SK-N-MC (cell line): ENCODE results near the gene MPP7.

ENCODE experiments used
- DNase-seq: peaks from one replicate; pipeline ENCODE4 v3.0.0-alpha.2; 2011; ENCODE audit warnings: low read depth, low spot score
- H3K27ac ChIP-seq: fragments of 200-600 bp; sonication (generic); 2 replicates; pipeline ENCODE4 v1.5.1; 2016; ENCODE audit warnings: mixed run types
- H3K36me3 ChIP-seq: fragments of 200-600 bp; sonication (generic); 2 replicates; pipeline ENCODE4 v1.6.1; 2017; ENCODE audit warnings: antibody characterized with exemption, low read length, mixed read lengths; ENCODE audit not compliant: insufficient read depth
- H3K4me3 ChIP-seq: fragments of 200-600 bp; sonication (generic); 2 replicates; pipeline ENCODE4 v1.5.1; 2016
- H3K9ac ChIP-seq: fragments of 200-600 bp; sonication (generic); 2 replicates; pipeline ENCODE4 v1.8.0; 2017; ENCODE audit warnings: mixed run types, mixed read lengths; ENCODE audit not compliant: insufficient read length
- H3K9me3 ChIP-seq: fragments of 200-600 bp; sonication (generic); 2 replicates; pipeline ENCODE4 v1.6.1; 2017; ENCODE audit warnings: low read depth, mild to moderate bottlenecking, antibody characterized with exemption, low read length, moderate library complexity, mixed read lengths
- EZH2 ChIP-seq: fragments of 200-600 bp; sonication (generic); IDR thresholded peaks from one replicate; pipeline ENCODE4 v1.6.1; 2017; ENCODE audit warnings: antibody characterized with exemption
- FOXP2 ChIP-seq: optimal IDR thresholded peaks from 2 replicates; pipeline ENCODE3; 2011; ENCODE audit warnings: mild to moderate bottlenecking, moderate library complexity; ENCODE audit not compliant: insufficient read depth; ENCODE audit errors: extremely low read length, control extremely low read depth
- POLR2AphosphoS5 ChIP-seq: IDR thresholded peaks from 2 replicates; pipeline ENCODE4 v1.6.1; 2012; ENCODE audit warnings: mild to moderate bottlenecking, low read depth, low read length, borderline replicate concordance

Gene MPP7

GRCh38 chr10:28266449-28267224 lies 36.2 kb downstream of the MPP7 start:
- H3K9me3 ChIP-seq = no peaks in the 10 kb centered on the region
- no peak overlapping the region for H3K27ac ChIP-seq
- H3K9ac ChIP-seq = no peak overlapping the region
- H3K4me3 ChIP-seq = no peak overlapping the region
- TF ChIP-seq FOXP2 = no peak
- no peak for TF ChIP-seq EZH2
- TF ChIP-seq POLR2AphosphoS5 = no peak
- no peak for DNase-seq
- no peaks in the 10 kb centered on the region for H3K36me3 ChIP-seq

GRCh38 chr10:28263136-28263857 lies 39.6 kb downstream of the MPP7 start:
- Histone ChIP-seq H3K27ac (no peak overlapping the region), H3K9me3 (no peaks in the 10 kb centered on the region), H3K36me3 (no peaks in the 10 kb centered on the region), H3K4me3 (no peak overlapping the region), H3K9ac (no peak overlapping the region)
- DNase-seq = no peak
- TF ChIP-seq EZH2 (no peak), FOXP2 (no peak), POLR2AphosphoS5 (no peak)

GRCh38 chr10:28256776-28257175 lies 46.1 kb downstream of the MPP7 start:
- Histone ChIP-seq H3K27ac (no peak overlapping the region), H3K36me3 (no peaks in the 10 kb centered on the region)
- TF ChIP-seq EZH2 = no peak
- TF ChIP-seq FOXP2 = no peak
- TF ChIP-seq POLR2AphosphoS5 = no peak

DNA sequence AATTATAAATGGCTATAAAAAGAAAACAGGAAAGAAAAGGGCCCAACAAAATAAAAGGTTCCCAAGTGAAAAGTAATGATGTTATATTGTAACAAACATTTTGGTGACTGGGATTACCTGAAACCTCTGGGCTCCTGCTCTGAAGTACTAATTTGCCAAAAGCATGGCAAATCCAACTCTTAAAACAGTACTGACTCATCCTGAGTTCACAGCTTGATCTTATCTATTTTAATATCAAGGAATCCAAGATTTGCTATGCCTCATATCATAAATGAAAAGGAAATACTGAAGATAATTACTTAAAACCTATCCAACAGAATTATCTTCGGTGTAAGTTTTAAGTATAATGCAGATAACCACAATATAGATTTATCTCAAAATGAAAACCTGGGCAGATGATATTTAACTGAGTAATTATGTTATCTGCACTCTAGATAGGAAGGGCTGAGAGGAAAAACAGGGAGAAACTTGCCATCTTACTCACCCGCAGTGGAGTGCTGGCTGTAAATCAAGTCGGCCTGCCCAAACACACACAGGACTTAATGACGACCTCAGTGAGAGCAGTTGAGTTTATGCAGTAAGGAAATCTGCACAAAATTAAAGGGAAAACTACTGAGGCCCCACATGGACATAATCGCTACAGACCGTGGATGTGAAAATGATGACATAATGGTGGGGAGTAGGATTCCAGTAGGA lies 48.4 kb downstream of the MPP7 start:
- no peak overlapping the region; the same call in 1 of the 2 replicates for H3K4me3 ChIP-seq
- TF ChIP-seq POLR2AphosphoS5 (no peak), EZH2 (no peak)
- no peaks in the 10 kb centered on the region for H3K36me3 ChIP-seq
- no peak overlapping the region for H3K9ac ChIP-seq
- no peak for DNase-seq
- H3K27ac ChIP-seq = no peak overlapping the region
- no peaks in the 10 kb centered on the region for H3K9me3 ChIP-seq

More at GRCh38 chr10:28256776-28257175, 46.1 kb downstream of the MPP7 start:
- Histone ChIP-seq H3K9me3 (no peaks in the 10 kb centered on the region), H3K4me3 (no peak overlapping the region), H3K9ac (no peak overlapping the region)
- no peak for DNase-seq

GRCh38 chr10:28253169-28253785 lies 49.6 kb downstream of the MPP7 start:
- no peak for DNase-seq
- no peak overlapping the region for H3K4me3 ChIP-seq
- H3K27ac ChIP-seq = no peak overlapping the region
- H3K9me3 ChIP-seq = no peaks in the 10 kb centered on the region
- no peak for TF ChIP-seq POLR2AphosphoS5
- no peak for TF ChIP-seq EZH2
- no peak for TF ChIP-seq FOXP2
- H3K9ac ChIP-seq = no peak overlapping the region
- no peaks in the 10 kb centered on the region for H3K36me3 ChIP-seq
